ENCODE measurements around the gene ERLIN1. TPM values are rescaled to one million over a fixed set of nuclear protein-coding genes. Genes with fewer than 3 reads are reported as not detected.

The ERLIN1 gene
- total and polyA plus RNA-seq, 4 donors = 21.7 to 85.4 (median 70.0) TPM

DNA sequence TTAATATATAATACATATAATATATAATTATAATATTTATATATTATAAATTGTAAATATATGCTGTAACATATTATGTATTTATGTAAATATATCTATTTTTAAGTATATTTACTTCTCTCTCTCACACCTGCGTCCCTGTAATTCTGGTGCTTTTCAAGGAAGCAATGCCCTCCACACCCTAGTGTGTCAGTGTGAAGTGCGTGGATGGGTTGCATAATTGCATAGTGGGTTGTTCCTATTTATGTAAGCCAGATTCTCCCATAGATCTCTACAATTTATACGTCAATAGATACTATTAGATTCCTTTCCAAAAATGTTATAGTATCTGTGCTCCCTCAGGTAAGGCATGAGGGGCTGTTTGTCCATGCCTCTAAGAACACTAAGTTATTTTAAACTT is 54.3 kb downstream of the ERLIN1 start:
- H3K9ac ChIP-seq (ENCODE audit: low read depth in 1 of 2, low read length in 2 of 2) = no peak overlapping the region
- no peaks in the 10 kb centered on the region for H3K4me1 ChIP-seq (ENCODE audit: control insufficient read depth in 4 of 4, insufficient read depth in 4 of 4, low read length in 3 of 4)
- 91% methylated on average over 3 of the region's 3 CpGs for WGBS
- H3K27me3 ChIP-seq (ENCODE audit: control insufficient read depth in 4 of 4, insufficient read depth in 4 of 4, low read length in 3 of 4) = no peaks in the 10 kb centered on the region
- TF ChIP-seq GABPA (IDR thresholded peaks at IDR 0.05 in 1 of 2, conservative IDR thresholded peaks at IDR 0.05 in 1 of 2) = no peak
- no peak for TF ChIP-seq TAF1 (conservative IDR thresholded peaks at IDR 0.05)
- no peak for TF ChIP-seq HNF4A (conservative IDR thresholded peaks at IDR 0.05)
- TF ChIP-seq YY1 (IDR thresholded peaks at IDR 0.05) = no peak
- no peak for TF ChIP-seq RAD21 (IDR thresholded peaks at IDR 0.05)
- TF ChIP-seq, protein P1, sequence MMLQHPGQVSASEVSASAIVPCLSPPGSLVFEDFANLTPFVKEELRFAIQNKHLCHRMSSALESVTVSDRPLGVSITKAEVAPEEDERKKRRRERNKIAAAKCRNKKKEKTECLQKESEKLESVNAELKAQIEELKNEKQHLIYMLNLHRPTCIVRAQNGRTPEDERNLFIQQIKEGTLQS (IDR thresholded peaks at IDR 0.05) = no peak
- TF ChIP-seq RXRA (IDR thresholded peaks at IDR 0.05) = no peak
- no peak for TF ChIP-seq SP1 (IDR thresholded peaks at IDR 0.05)
- DNase-seq (ENCODE audit: low spot score) = no peak
- H3K36me3 ChIP-seq (ENCODE audit: control insufficient read depth in 4 of 4, insufficient read depth in 3 of 4, low read depth in 1 of 4, low read length in 3 of 4) = no peaks in the 10 kb centered on the region
- no peak overlapping the region for H3K27ac ChIP-seq (ENCODE audit: low read depth in 1 of 2, low read length in 2 of 2)
- H3K4me3 ChIP-seq (ENCODE audit: low read depth in 1 of 3, low read length in 3 of 3) = no peak overlapping the region
- no peaks in the 10 kb centered on the region for H3K9me3 ChIP-seq (ENCODE audit: control insufficient read depth in 4 of 4, low read length in 3 of 4)

GRCh38 chr10:100130831-100131230 is 55.0 kb downstream of the ERLIN1 start:
- no peaks in the 10 kb centered on the region for H3K27me3 ChIP-seq (ENCODE audit: control insufficient read depth in 4 of 4, insufficient read depth in 4 of 4, low read length in 3 of 4)
- H3K9me3 ChIP-seq (ENCODE audit: control insufficient read depth in 4 of 4, low read length in 3 of 4) = no peaks in the 10 kb centered on the region
- H3K4me3 ChIP-seq (ENCODE audit: low read depth in 1 of 3, low read length in 3 of 3) = no peak overlapping the region
- H3K9ac ChIP-seq (ENCODE audit: low read depth in 1 of 2, low read length in 2 of 2) = no peak overlapping the region
- TF ChIP-seq FOXA1 (IDR thresholded peaks at IDR 0.05) (no peak), YY1 (IDR thresholded peaks at IDR 0.05) (no peak), CTCF (IDR thresholded peaks at IDR 0.05; ENCODE audit: low read depth, low read length, missing input control) (no peak), HNF4G (IDR thresholded peaks at IDR 0.05) (no peak), EGR1 (IDR thresholded peaks at IDR 0.05; ENCODE audit: low read depth in 2 of 2) (no peak), HNF4A (conservative IDR thresholded peaks at IDR 0.05) (no peak), TAF1 (conservative IDR thresholded peaks at IDR 0.05) (no peak), RAD21 (IDR thresholded peaks at IDR 0.05) (no peak)
- TF ChIP-seq, protein P2, sequence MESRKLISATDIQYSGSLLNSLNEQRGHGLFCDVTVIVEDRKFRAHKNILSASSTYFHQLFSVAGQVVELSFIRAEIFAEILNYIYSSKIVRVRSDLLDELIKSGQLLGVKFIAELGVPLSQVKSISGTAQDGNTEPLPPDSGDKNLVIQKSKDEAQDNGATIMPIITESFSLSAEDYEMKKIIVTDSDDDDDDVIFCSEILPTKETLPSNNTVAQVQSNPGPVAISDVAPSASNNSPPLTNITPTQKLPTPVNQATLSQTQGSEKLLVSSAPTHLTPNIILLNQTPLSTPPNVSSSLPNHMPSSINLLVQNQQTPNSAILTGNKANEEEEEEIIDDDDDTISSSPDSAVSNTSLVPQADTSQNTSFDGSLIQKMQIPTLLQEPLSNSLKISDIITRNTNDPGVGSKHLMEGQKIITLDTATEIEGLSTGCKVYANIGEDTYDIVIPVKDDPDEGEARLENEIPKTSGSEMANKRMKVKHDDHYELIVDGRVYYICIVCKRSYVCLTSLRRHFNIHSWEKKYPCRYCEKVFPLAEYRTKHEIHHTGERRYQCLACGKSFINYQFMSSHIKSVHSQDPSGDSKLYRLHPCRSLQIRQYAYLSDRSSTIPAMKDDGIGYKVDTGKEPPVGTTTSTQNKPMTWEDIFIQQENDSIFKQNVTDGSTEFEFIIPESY (IDR thresholded peaks at IDR 0.05) = no peak
- DNase-seq (ENCODE audit: low spot score) = no peak
- WGBS = 86% methylated on average over 7 of the region's 7 CpGs
- no peaks in the 10 kb centered on the region for H3K36me3 ChIP-seq (ENCODE audit: control insufficient read depth in 4 of 4, insufficient read depth in 3 of 4, low read depth in 1 of 4, low read length in 3 of 4)
- H3K4me1 ChIP-seq (ENCODE audit: control insufficient read depth in 4 of 4, insufficient read depth in 4 of 4, low read length in 3 of 4) = no peaks in the 10 kb centered on the region
- H3K27ac ChIP-seq (ENCODE audit: low read depth in 1 of 2, low read length in 2 of 2) = no peak overlapping the region

DNA sequence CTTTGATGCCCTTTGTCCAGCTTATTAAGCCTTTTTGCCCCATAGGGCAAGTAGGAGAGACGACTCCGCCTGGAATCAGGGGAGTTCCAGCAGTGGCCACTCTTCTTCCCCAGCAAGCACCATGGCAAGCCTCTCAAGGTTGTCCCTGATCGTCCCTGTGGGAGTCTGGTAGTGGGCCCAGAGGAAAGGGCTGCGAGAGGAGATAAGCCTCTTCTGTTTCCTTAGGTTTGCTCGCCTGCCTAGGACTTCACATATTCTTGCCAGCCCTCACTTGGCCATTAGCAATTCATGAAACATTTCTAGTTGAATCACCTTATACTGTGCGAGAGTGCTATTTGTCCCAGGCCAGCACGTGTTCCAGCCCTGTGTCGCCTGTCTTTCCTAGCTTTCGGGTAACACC is 56.4 kb downstream of the ERLIN1 start:
- Histone ChIP-seq H3K27me3 (ENCODE audit: control insufficient read depth in 4 of 4, insufficient read depth in 4 of 4, low read length in 3 of 4) (no peaks in the 10 kb centered on the region), H3K4me3 (ENCODE audit: low read depth in 1 of 3, low read length in 3 of 3) (no peak overlapping the region), H3K9ac (ENCODE audit: low read depth in 1 of 2, low read length in 2 of 2) (no peak overlapping the region), H3K4me1 (ENCODE audit: control insufficient read depth in 4 of 4, insufficient read depth in 4 of 4, low read length in 3 of 4) (no peaks in the 10 kb centered on the region), H3K9me3 (ENCODE audit: control insufficient read depth in 4 of 4, low read length in 3 of 4) (no peaks in the 10 kb centered on the region), H3K27ac (ENCODE audit: low read depth in 1 of 2, low read length in 2 of 2) (no peak overlapping the region), H3K36me3 (ENCODE audit: control insufficient read depth in 4 of 4, insufficient read depth in 3 of 4, low read depth in 1 of 4, low read length in 3 of 4) (no peaks in the 10 kb centered on the region)
- no peak for DNase-seq (ENCODE audit: low spot score)
- WGBS = 82% methylated on average over 9 of the region's 9 CpGs
- TF ChIP-seq EGR1 (IDR thresholded peaks at IDR 0.05; ENCODE audit: low read depth in 2 of 2) = no peak
- TF ChIP-seq CTCF (IDR thresholded peaks at IDR 0.05; ENCODE audit: low read depth, low read length, missing input control) = no peak
- no peak for TF ChIP-seq RXRA (IDR thresholded peaks at IDR 0.05)
- no peak for TF ChIP-seq GABPA (IDR thresholded peaks at IDR 0.05 in 1 of 2, conservative IDR thresholded peaks at IDR 0.05 in 1 of 2)
- TF ChIP-seq HNF4A (conservative IDR thresholded peaks at IDR 0.05) = no peak
- no peak for TF ChIP-seq JUND (IDR thresholded peaks at IDR 0.05)
- TF ChIP-seq, protein P2 (IDR thresholded peaks at IDR 0.05) = no peak
- TF ChIP-seq, protein P1 (IDR thresholded peaks at IDR 0.05) = no peak
- no peak for TF ChIP-seq TAF1 (conservative IDR thresholded peaks at IDR 0.05)
- no peak for TF ChIP-seq NR2F2 (IDR thresholded peaks at IDR 0.05)
- TF ChIP-seq YY1 (IDR thresholded peaks at IDR 0.05) = no peak
- no peak for TF ChIP-seq FOXA1 (IDR thresholded peaks at IDR 0.05)
- TF ChIP-seq SP1 (IDR thresholded peaks at IDR 0.05) = no peak
- no peak for TF ChIP-seq HNF4G (IDR thresholded peaks at IDR 0.05)
- TF ChIP-seq RAD21 (IDR thresholded peaks at IDR 0.05) = no peak
- no peak for TF ChIP-seq MAX (IDR thresholded peaks at IDR 0.05)
